Mesothelial cell of epicardium (in vitro differentiated cells): ENCODE data around the gene ZNF416. TPM values are rescaled to one million over a fixed set of nuclear protein-coding genes. Genes with fewer than 3 reads are reported as not detected.

Source experiments
- DNase-seq, 2 experiments: peaks; one replicate each; pipeline ENCODE4 v3.0.0; 2021; ENCODE audit warnings: low spot score in 2 of 2; ENCODE audit not compliant: unreplicated experiment in 2 of 2
- H3K27ac Mint-ChIP-seq: 2 replicates; pipeline ENCODE4 v1.8.0; 2021; ENCODE audit warnings: mixed read lengths
- H3K27me3 Mint-ChIP-seq: 2 replicates; pipeline ENCODE4 v1.8.0; 2021; ENCODE audit warnings: low read depth, mixed read lengths
- H3K36me3 Mint-ChIP-seq: 2 replicates; pipeline ENCODE4 v1.8.0; 2021; ENCODE audit warnings: mixed read lengths
- H3K4me1 Mint-ChIP-seq: 2 replicates; pipeline ENCODE4 v1.8.0; 2021; ENCODE audit warnings: mixed read lengths
- H3K4me3 Mint-ChIP-seq: 2 replicates; pipeline ENCODE4 v1.8.0; 2021; ENCODE audit warnings: mild to moderate bottlenecking, moderate library complexity, mixed read lengths
- H3K9me3 Mint-ChIP-seq: 2 replicates; pipeline ENCODE4 v1.8.0; 2021; ENCODE audit warnings: mixed read lengths
- total RNA-seq: library from RNA; stranded (reverse); gene quantifications from 3 replicates; pipeline ENCODE4 v1.2.1, GENCODE V29; 2021
- TF ChIP-seq, protein P1 (sequence below): fragments of 200-600 bp; sonication (generic); IDR thresholded peaks from one replicate; pipeline ENCODE4 v1.5.0; 2021; ENCODE audit warnings: antibody characterized with exemption; ENCODE audit not compliant: unreplicated experiment

ZNF416 gene
- total RNA-seq, 1 donor from 2014 or later = 10.0 TPM

GRCh38 chr19:57558525-57558924 is 20.2 kb downstream of the ZNF416 start:
- Mint-ChIP-seq H3K4me3 (peak overlapping the region; percentile 96), H3K36me3 (peaks cover 54% of the 10 kb centered on the region)
- DNase-seq = no peak

DNA sequence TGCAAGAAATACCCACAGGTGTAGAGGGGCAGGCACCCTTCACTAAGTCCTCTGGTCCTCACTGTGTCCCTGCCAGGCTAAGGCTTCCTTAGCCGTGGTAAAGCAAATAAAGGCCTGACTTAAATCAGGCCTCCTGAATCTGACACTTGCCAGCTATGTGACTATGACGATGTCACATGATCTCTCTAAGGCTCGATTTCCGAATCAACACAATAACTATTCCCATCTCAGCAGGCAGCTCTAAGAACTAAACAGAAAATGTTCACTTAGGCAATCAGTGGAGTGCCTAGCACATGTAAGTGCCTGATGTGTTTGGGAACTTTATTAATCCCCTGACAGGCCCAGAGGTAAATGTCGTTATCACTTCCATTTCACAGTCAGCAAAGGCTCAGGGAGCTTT is 21.1 kb downstream of the ZNF416 start:
- H3K27me3 Mint-ChIP-seq = no peaks in the 10 kb centered on the region
- DNase-seq = no peak
- H3K9me3 Mint-ChIP-seq = peaks cover 46% of the 10 kb centered on the region
- peak overlapping the region; percentile 96 for H3K4me3 Mint-ChIP-seq
- H3K36me3 Mint-ChIP-seq = peaks cover 61% of the 10 kb centered on the region
- peaks cover 13% of the 10 kb centered on the region for H3K4me1 Mint-ChIP-seq
- TF ChIP-seq, protein P1, sequence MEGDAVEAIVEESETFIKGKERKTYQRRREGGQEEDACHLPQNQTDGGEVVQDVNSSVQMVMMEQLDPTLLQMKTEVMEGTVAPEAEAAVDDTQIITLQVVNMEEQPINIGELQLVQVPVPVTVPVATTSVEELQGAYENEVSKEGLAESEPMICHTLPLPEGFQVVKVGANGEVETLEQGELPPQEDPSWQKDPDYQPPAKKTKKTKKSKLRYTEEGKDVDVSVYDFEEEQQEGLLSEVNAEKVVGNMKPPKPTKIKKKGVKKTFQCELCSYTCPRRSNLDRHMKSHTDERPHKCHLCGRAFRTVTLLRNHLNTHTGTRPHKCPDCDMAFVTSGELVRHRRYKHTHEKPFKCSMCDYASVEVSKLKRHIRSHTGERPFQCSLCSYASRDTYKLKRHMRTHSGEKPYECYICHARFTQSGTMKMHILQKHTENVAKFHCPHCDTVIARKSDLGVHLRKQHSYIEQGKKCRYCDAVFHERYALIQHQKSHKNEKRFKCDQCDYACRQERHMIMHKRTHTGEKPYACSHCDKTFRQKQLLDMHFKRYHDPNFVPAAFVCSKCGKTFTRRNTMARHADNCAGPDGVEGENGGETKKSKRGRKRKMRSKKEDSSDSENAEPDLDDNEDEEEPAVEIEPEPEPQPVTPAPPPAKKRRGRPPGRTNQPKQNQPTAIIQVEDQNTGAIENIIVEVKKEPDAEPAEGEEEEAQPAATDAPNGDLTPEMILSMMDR = no peak
- H3K27ac Mint-ChIP-seq = no peak overlapping the region

More at GRCh38 chr19:57558525-57558924, 20.2 kb downstream of the ZNF416 start:
- Mint-ChIP-seq H3K4me1 (peaks cover 13% of the 10 kb centered on the region), H3K27ac (peak overlapping the region; percentile 93), H3K27me3 (no peaks in the 10 kb centered on the region), H3K9me3 (peaks cover 43% of the 10 kb centered on the region)
- TF ChIP-seq, protein P1 = no peak

- Mint-ChIP-seq H3K4me1 (no peaks in the 10 kb centered on the region), H3K9me3 (peaks cover 62% of the 10 kb centered on the region), H3K27me3 (no peaks in the 10 kb centered on the region)
Observed at GRCh38 chr19:57552432-57552831, 26.3 kb downstream of the ZNF416 start.

GRCh38 chr19:57546513-57546912 is 32.2 kb downstream of the ZNF416 start:
- TF ChIP-seq, protein P1 = no peak
- no peak for DNase-seq
- Mint-ChIP-seq H3K36me3 (peaks cover 96% of the 10 kb centered on the region), H3K4me1 (no peaks in the 10 kb centered on the region), H3K27ac (no peak overlapping the region), H3K27me3 (no peaks in the 10 kb centered on the region), H3K9me3 (peaks cover 80% of the 10 kb centered on the region), H3K4me3 (no peak overlapping the region)

More at GRCh38 chr19:57552432-57552831, 26.3 kb downstream of the ZNF416 start:
- Mint-ChIP-seq H3K4me3 (no peak overlapping the region), H3K27ac (no peak overlapping the region), H3K36me3 (peaks cover 99% of the 10 kb centered on the region)
- TF ChIP-seq, protein P1 = no peak
- DNase-seq = no peak

DNA sequence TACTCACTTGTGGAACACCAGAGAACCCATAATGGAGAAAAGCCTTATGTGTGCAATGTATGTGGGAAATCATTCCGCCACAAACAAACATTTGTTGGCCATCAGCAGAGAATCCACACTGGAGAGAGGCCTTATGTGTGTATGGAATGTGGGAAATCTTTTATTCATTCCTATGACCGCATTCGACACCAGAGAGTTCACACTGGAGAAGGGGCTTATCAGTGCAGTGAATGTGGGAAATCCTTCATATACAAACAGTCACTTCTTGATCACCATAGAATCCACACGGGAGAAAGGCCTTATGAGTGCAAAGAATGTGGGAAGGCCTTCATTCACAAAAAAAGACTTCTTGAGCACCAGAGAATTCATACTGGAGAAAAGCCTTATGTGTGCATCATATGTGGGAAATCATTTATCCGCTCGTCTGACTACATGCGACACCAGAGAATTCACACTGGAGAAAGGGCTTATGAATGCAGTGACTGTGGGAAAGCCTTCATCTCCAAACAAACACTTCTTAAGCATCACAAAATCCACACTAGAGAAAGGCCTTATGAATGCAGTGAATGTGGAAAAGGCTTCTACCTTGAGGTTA is 40.7 kb downstream of the ZNF416 start:
- Mint-ChIP-seq H3K36me3 (peaks cover 97% of the 10 kb centered on the region), H3K9me3 (peaks cover 90% of the 10 kb centered on the region), H3K4me3 (no peak overlapping the region), H3K27me3 (no peaks in the 10 kb centered on the region), H3K27ac (no peak overlapping the region), H3K4me1 (no peaks in the 10 kb centered on the region)
- no peak for DNase-seq
- TF ChIP-seq, protein P1 = no peak
